GM12875 (cell line): ENCODE measurements around the gene KANK4.

Experiments
- H3K4me3 ChIP-seq: one replicate; pipeline ENCODE4 v1.5.1; 2011; ENCODE audit warnings: low read depth, low read length, control low read depth
- CTCF ChIP-seq: IDR thresholded peaks from 2 replicates; pipeline ENCODE4 v1.5.1; 2011; ENCODE audit warnings: low read depth, mild to moderate bottlenecking, control low read depth, inconsistent platforms, low read length, moderate library complexity, borderline replicate concordance; ENCODE audit not compliant: insufficient read depth

KANK4 gene

DNA sequence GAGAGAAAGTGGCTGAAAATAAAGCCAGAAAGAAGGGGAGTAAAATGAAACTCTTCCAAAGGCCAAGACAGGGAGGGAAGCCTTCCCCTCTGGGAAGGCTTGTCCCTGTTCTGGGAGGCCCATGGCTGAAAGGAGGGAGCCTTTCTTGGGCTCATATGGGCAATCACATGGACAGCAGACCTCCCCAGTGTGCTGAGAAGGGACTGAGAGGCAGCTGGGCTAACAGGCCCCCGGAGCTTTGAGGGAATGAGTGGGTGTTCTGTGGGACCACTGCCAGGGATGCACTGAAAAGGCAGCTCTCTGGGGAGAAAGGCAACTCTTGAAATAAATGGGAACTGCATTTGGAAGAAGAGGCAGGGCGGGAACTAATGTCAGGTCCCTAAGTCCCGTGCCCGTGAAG, 39.1 kb downstream of the KANK4 start:
- TF ChIP-seq CTCF: no peak
- no peak overlapping the region for H3K4me3 ChIP-seq

GRCh38 chr1:62276791-62277190, 42.4 kb downstream of the KANK4 start:
- no peak for TF ChIP-seq CTCF
- H3K4me3 ChIP-seq: no peak overlapping the region

- TF ChIP-seq CTCF: no peak
- H3K4me3 ChIP-seq: no peak overlapping the region
Measured at GRCh38 chr1:62274496-62275485, 44.4 kb downstream of the KANK4 start.

DNA sequence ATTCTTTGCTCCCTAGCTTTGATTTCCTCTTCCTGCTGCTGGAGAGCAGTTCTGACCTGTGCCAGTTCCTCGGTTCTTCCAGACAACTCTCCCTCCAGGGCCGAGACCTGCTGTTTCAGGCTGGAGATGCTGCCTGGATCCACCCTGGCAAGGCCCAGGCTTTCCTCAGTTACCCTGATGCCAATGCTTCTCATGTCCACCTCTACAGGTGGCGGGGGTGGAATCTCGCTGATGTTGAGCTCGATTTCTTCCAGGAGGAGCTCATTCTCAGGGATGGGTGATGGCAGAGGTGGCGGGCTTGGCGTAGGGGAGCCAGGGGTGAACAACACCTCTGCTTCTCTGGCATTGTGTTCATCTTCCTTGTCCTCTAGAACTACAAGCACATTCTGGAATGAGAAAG, 45.3 kb downstream of the KANK4 start:
- no peak overlapping the region for H3K4me3 ChIP-seq
- TF ChIP-seq CTCF: no peak

GRCh38 chr1:62271948-62272728, 47.1 kb downstream of the KANK4 start:
- H3K4me3 ChIP-seq: no peak overlapping the region
- peak; percentile 36; the same call in 1 of the 2 replicates for TF ChIP-seq CTCF

- no peak for TF ChIP-seq CTCF
- no peak overlapping the region for H3K4me3 ChIP-seq
Measured at GRCh38 chr1:62271134-62271533, 48.1 kb downstream of the KANK4 start.
